ENCODE measurements around the gene SAXO1.

SAXO1 gene

GRCh38 chr9:18923671-18924430 lies 109.2 kb downstream of the SAXO1 start:
- no peak for DNase-seq
- TF ChIP-seq GATA1 (IDR thresholded peaks at IDR 0.05; ENCODE audit: low read depth, low read length) (no peak), POLR2A (IDR thresholded peaks at IDR 0.05; ENCODE audit: low read length) (no peak)

DNA sequence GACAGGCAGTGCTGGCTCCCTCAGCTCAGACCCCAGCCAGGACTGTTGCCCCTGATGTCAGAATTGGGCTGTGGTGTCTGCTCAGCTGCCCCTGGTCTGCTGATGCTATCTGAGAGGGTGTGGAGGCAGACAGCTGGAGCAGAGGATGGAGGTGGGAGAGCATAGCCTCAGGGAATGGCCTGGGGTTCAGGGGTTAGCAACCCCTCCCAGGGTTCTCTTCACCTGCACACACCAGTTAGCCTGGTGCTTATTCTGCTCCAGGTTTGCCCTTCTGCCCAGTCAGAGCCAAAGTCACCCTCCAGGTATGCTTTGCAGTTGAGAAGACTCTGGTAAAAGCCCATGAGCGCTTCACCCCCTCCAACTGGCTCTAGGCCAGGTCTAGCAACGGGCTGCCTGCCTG lies 109.8 kb downstream of the SAXO1 start:
- no peak for TF ChIP-seq GATA1 (IDR thresholded peaks at IDR 0.05; ENCODE audit: low read depth, low read length)
- no peak for TF ChIP-seq POLR2A (IDR thresholded peaks at IDR 0.05; ENCODE audit: low read length)
- no peak for DNase-seq

GRCh38 chr9:18922161-18922885 lies 110.7 kb downstream of the SAXO1 start:
- no peak for DNase-seq
- TF ChIP-seq GATA1 (IDR thresholded peaks at IDR 0.05; ENCODE audit: low read depth, low read length) (no peak), POLR2A (IDR thresholded peaks at IDR 0.05; ENCODE audit: low read length) (no peak)

GRCh38 chr9:18921366-18922075 lies 111.5 kb downstream of the SAXO1 start:
- TF ChIP-seq POLR2A (IDR thresholded peaks at IDR 0.05; ENCODE audit: low read length): no peak
- no peak for TF ChIP-seq GATA1 (IDR thresholded peaks at IDR 0.05; ENCODE audit: low read depth, low read length)
- DNase-seq: no peak

DNA sequence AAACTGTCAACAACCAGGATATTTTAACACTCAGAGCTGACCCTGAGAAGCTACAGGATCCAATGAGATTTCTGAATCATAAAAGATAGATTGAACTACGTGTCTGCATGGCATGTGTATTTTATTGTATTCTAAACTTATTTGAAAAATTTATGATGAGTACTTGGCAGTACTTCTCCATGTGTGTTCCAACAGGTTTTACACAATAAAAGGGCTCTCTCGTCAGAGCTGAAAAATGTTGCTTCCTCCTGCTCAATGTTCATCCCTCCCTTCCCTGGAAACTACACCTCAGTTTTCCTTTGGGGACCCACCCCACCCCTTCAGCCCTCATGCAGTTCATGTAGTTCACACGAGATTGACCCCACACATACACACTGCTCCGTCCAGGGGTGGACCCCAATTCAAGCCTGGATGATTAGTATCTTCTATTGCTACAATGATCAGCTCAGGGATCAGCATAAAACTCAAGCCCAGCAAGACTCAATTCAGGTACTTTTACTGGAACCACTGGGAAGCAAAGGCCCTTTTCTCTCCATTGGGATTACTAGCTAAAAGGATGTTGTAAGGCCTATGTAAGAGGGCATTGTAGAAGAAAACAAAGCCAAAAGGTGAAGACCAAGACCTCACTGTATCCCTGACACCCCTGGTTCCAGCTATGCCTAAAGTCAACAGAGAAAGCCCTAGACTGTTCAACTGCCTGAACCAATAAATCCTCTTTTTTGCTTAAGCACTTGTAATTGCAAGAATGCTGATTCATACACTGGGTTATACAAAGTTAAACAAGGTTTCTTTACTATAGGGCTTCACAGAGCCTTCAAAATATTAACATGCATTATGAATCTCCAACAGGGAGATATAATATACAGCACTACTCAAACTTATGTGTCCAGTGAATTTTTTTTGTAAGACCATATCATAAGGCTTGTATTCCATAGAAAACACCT lies 112.6 kb downstream of the SAXO1 start:
- TF ChIP-seq POLR2A (IDR thresholded peaks at IDR 0.05; ENCODE audit: low read length) (no peak), GATA1 (IDR thresholded peaks at IDR 0.05; ENCODE audit: low read depth, low read length) (no peak)
- DNase-seq: no peak

DNA sequence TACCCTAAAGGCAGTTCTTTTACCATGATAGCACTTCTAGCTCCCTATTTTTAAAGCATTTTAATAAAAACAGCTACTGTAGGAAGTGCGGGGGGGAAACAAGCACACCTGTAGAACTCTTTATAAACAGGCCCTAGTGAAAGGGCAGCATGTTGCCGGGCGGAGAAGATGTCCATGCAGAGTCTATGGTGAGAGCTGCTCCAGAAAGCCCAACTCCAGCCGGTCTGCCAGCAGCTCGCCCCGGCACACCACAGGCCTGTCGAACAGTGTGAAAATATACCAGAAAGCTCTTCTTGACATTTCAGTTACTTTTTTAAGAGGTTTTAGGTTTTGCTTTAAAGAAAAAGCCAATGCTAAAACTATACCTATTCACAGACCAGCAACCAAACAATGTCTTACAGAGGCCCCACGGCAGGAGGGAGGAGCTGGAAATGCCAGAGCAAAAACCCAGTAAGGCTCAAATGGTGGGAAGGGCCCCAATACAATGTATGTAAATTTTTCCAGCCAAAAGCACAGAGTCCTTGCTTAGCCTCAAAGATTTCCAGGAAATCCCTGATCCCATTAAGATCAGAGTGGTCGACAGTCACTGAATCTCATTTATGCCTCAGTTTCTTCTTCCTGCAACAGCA lies 121.2 kb downstream of the SAXO1 start:
- no peak for TF ChIP-seq GATA1 (IDR thresholded peaks at IDR 0.05; ENCODE audit: low read depth, low read length)
- no peak for DNase-seq

GRCh38 chr9:18910916-18911315 lies 122.1 kb downstream of the SAXO1 start:
- DNase-seq: no peak
- TF ChIP-seq POLR2A (IDR thresholded peaks at IDR 0.05; ENCODE audit: low read length): no peak
- no peak for TF ChIP-seq GATA1 (IDR thresholded peaks at IDR 0.05; ENCODE audit: low read depth, low read length)

- TF ChIP-seq POLR2A (IDR thresholded peaks at IDR 0.05; ENCODE audit: low read length) (no peak), GATA1 (IDR thresholded peaks at IDR 0.05; ENCODE audit: low read depth, low read length) (no peak)
- no peak for DNase-seq
Observed at GRCh38 chr9:18910435-18910834, 122.6 kb downstream of the SAXO1 start.

GRCh38 chr9:18909140-18910018 lies 123.6 kb downstream of the SAXO1 start:
- no peak for DNase-seq
- TF ChIP-seq POLR2A (IDR thresholded peaks at IDR 0.05; ENCODE audit: low read length) (no peak), GATA1 (IDR thresholded peaks at IDR 0.05; ENCODE audit: low read depth, low read length) (no peak)

GRCh38 chr9:18907927-18908625 lies 124.9 kb downstream of the SAXO1 start:
- TF ChIP-seq GATA1 (IDR thresholded peaks at IDR 0.05; ENCODE audit: low read depth, low read length) (no peak), POLR2A (IDR thresholded peaks at IDR 0.05; ENCODE audit: low read length) (no peak)

DNA sequence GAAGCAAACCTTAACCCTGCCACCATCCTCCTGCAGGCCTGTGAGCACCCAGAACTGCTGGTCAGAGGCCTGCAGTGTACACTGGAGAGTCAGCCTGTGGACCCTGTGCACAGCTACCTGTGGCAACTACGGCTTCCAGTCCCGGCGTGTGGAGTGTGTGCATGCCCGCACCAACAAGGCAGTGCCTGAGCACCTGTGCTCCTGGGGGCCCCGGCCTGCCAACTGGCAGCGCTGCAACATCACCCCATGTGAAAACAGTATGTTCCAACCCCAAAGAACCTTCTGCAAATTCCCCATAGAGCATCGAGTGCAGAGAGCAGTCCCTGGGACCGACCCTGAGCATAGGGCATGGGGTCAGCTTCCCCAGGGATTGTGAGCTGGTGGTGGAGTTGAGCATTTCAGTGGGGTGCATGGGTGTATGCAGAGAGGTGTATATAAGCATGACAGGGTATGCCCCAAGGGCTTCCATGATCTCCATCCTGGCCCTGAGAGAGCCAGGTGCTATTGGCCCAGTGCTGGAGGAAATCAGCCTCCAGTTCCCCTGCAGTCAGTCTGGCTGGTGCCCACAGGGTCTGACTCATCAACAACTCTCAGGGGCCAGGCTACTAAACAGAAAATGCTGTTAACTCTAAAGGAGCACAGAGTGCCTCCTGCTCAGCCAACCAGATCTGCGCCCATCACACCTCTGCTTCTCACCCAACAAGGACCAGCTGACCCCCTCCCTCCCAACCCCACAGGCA lies 126.2 kb downstream of the SAXO1 start:
- DNase-seq: no peak
- no peak for TF ChIP-seq GATA1 (IDR thresholded peaks at IDR 0.05; ENCODE audit: low read depth, low read length)
- TF ChIP-seq POLR2A (IDR thresholded peaks at IDR 0.05; ENCODE audit: low read length): no peak

More at GRCh38 chr9:18907927-18908625, 124.9 kb downstream of the SAXO1 start:
- DNase-seq: no peak

Data from erythroblast (primary cell).